ENCODE results near the gene SSU72.
"Not testable (repeated sequence)": the region's sequence is repeated elsewhere in the genome, so short reads cannot be mapped to it uniquely, and the experiment has no call there.

GRCh38 chr1:1533176-1533893 is 41.3 kb downstream of the SSU72 start:
- TF ChIP-seq CTCF, EP300, POLR2A, POLR2AphosphoS5 (IDR thresholded peaks at IDR 0.05): not testable (repeated sequence)
